Measurements from ENCODE around the gene DNTTIP2. TPM values are rescaled to one million over a fixed set of nuclear protein-coding genes. Genes with fewer than 3 reads are reported as not detected.
"Not testable (repeated sequence)": the region's sequence is repeated elsewhere in the genome, so short reads cannot be mapped to it uniquely, and the experiment has no call there.

Gene DNTTIP2
- total RNA-seq (10 to 100 TPM; 36.6 to 55.6 TPM), polyA plus RNA-seq (10 to 100 TPM; 30.8 to 46.3 TPM)
- long read RNA-seq, donor 1, full-length matches to known transcripts, result 62 of 227 reads
- long read RNA-seq, donor 1, partial matches to known transcripts, result 157 of 227 reads
- long read RNA-seq, donor 1, other reads (novel, unspliced or antisense), result 8 of 227 reads
- long read RNA-seq, donor 2, full-length matches to known transcripts, result 8 of 18 reads
- long read RNA-seq, donor 2, partial matches to known transcripts, result 10 of 18 reads
- long read RNA-seq, donor 2, other reads (novel, unspliced or antisense), result 0 of 18 reads

- ATAC-seq (ENCODE audit: low FRiP score), result peak; percentile 98
- Histone ChIP-seq H3K9me3 (ENCODE audit: control insufficient read depth, low read length) (no peaks in the 10 kb centered on the region), H3K27me3 (ENCODE audit: control insufficient read depth in 1 of 2, insufficient read depth in 2 of 2, low read length in 1 of 2) (no peaks in the 10 kb centered on the region), H3K4me1 (ENCODE audit: control insufficient read depth in 1 of 2, insufficient read depth in 2 of 2, low read length in 2 of 2) (peaks cover 0 to 7% of the 10 kb centered on the region in 2 donors), H3K27ac (ENCODE audit: low read depth in 1 of 2, low read length in 2 of 2) (peak within 1 kb of the TSS; percentile 77 to 78), H3K36me3 (ENCODE audit: control insufficient read depth in 1 of 2, insufficient read depth in 2 of 2, low read length in 1 of 2) (peaks cover 4 to 5% of the 10 kb centered on the region in 2 donors), H3K4me3 (ENCODE audit: low read length in 2 of 2) (peak within 1 kb of the TSS; percentile 39 to 92)
- 0 to 1% methylated on average over 50 of the region's 50 CpGs for WGBS, 2 donors
- peak; percentile 95 to 97 for DNase-seq
- intact Hi-C loops (cut with DNase I), result no loop called here
These were observed at the start of gene DNTTIP2 for GRCh38 chr1:93878889-93879586. Gene DNTTIP2, minus strand, starts transcription at chr1:93879206. Its CDS starts 58 bp downstream, at chr1:93879148.

- Histone ChIP-seq H3K27ac (ENCODE audit: low read depth in 1 of 2, low read length in 2 of 2) (no peak overlapping the region), H3K4me1 (ENCODE audit: control insufficient read depth in 1 of 2, insufficient read depth in 2 of 2, low read length in 2 of 2) (no peaks in the 10 kb centered on the region), H3K36me3 (ENCODE audit: control insufficient read depth in 1 of 2, insufficient read depth in 2 of 2, low read length in 1 of 2) (no peaks in the 10 kb centered on the region), H3K9me3 (ENCODE audit: control insufficient read depth, low read length) (peaks cover 2% of the 10 kb centered on the region), H3K4me3 (ENCODE audit: low read length in 2 of 2) (no peak overlapping the region), H3K27me3 (ENCODE audit: control insufficient read depth in 1 of 2, insufficient read depth in 2 of 2, low read length in 1 of 2) (no peaks in the 10 kb centered on the region)
- no peak for ATAC-seq (ENCODE audit: low FRiP score)
- 88 to 89% methylated on average over 3 of the region's 3 CpGs for WGBS, 2 donors
- intact Hi-C loops (cut with DNase I), result no loop called here
- DNase-seq, result no peak
These were observed 46.2 kb upstream of the DNTTIP2 start for GRCh38 chr1:93925206-93925605.

- Histone ChIP-seq H3K27me3 (ENCODE audit: control insufficient read depth in 1 of 2, insufficient read depth in 2 of 2, low read length in 1 of 2) (no peaks in the 10 kb centered on the region), H3K4me1 (ENCODE audit: control insufficient read depth in 1 of 2, insufficient read depth in 2 of 2, low read length in 2 of 2) (no peaks in the 10 kb centered on the region), H3K9me3 (ENCODE audit: control insufficient read depth, low read length) (peaks cover 2% of the 10 kb centered on the region), H3K36me3 (ENCODE audit: control insufficient read depth in 1 of 2, insufficient read depth in 2 of 2, low read length in 1 of 2) (no peaks in the 10 kb centered on the region), H3K4me3 (ENCODE audit: low read length in 2 of 2) (no peak overlapping the region), H3K27ac (ENCODE audit: low read depth in 1 of 2, low read length in 2 of 2) (no peak overlapping the region)
- DNase-seq, result no peak
- ATAC-seq (ENCODE audit: low FRiP score), result no peak
- intact Hi-C loops (cut with DNase I), result no loop called here
- 26 to 41% methylated on average over 1 of the region's 1 CpG for WGBS, 2 donors
These were observed 40.8 kb upstream of the DNTTIP2 start for GRCh38 chr1:93919780-93920179.

- Histone ChIP-seq H3K27me3 (ENCODE audit: control insufficient read depth in 1 of 2, insufficient read depth in 2 of 2, low read length in 1 of 2) (no peaks in the 10 kb centered on the region), H3K4me1 (ENCODE audit: control insufficient read depth in 1 of 2, insufficient read depth in 2 of 2, low read length in 2 of 2) (no peaks in the 10 kb centered on the region), H3K4me3 (ENCODE audit: low read length in 2 of 2) (no peak overlapping the region), H3K36me3 (ENCODE audit: control insufficient read depth in 1 of 2, insufficient read depth in 2 of 2, low read length in 1 of 2) (no peaks in the 10 kb centered on the region), H3K27ac (ENCODE audit: low read depth in 1 of 2, low read length in 2 of 2) (no peak overlapping the region), H3K9me3 (ENCODE audit: control insufficient read depth, low read length) (peaks cover 2% of the 10 kb centered on the region)
- ATAC-seq (ENCODE audit: low FRiP score) (no peak), DNase-seq (no peak)
- intact Hi-C loops (cut with DNase I), result no loop called here
- WGBS, 2 donors, result 91 to 92% methylated on average over 10 of the region's 10 CpGs
These were observed 38.3 kb upstream of the DNTTIP2 start for GRCh38 chr1:93917302-93917701.

GRCh38 chr1:93910880-93911279 lies 31.9 kb upstream of the DNTTIP2 start:
- WGBS, 2 donors, result 96% methylated on average over 3 of the region's 3 CpGs
- H3K27me3 ChIP-seq (ENCODE audit: control insufficient read depth in 1 of 2, insufficient read depth in 2 of 2, low read length in 1 of 2); H3K9me3 ChIP-seq (ENCODE audit: control insufficient read depth, low read length); DNase-seq; ATAC-seq (ENCODE audit: low FRiP score); H3K4me1 ChIP-seq (ENCODE audit: control insufficient read depth in 1 of 2, insufficient read depth in 2 of 2, low read length in 2 of 2); intact Hi-C loops (cut with DNase I); H3K36me3 ChIP-seq (ENCODE audit: control insufficient read depth in 1 of 2, insufficient read depth in 2 of 2, low read length in 1 of 2); H3K4me3 ChIP-seq (ENCODE audit: low read length in 2 of 2); H3K27ac ChIP-seq (ENCODE audit: low read depth in 1 of 2, low read length in 2 of 2): not testable (repeated sequence)

GRCh38 chr1:93910305-93910704 lies 31.3 kb upstream of the DNTTIP2 start:
- intact Hi-C loops (cut with DNase I), result no loop called here
- 94 to 98% methylated on average over 4 of the region's 4 CpGs for WGBS, 2 donors
- H3K27ac ChIP-seq (ENCODE audit: low read depth in 1 of 2, low read length in 2 of 2), result no peak overlapping the region
- peaks cover 0 to 4% of the 10 kb centered on the region in 2 donors for H3K4me1 ChIP-seq (ENCODE audit: control insufficient read depth in 1 of 2, insufficient read depth in 2 of 2, low read length in 2 of 2)
- no peaks in the 10 kb centered on the region for H3K36me3 ChIP-seq (ENCODE audit: control insufficient read depth in 1 of 2, insufficient read depth in 2 of 2, low read length in 1 of 2)
- no peak for ATAC-seq (ENCODE audit: low FRiP score)
- DNase-seq, result no peak
- H3K9me3 ChIP-seq (ENCODE audit: control insufficient read depth, low read length), result no peaks in the 10 kb centered on the region
- H3K27me3 ChIP-seq (ENCODE audit: control insufficient read depth in 1 of 2, insufficient read depth in 2 of 2, low read length in 1 of 2), result no peaks in the 10 kb centered on the region
- no peak overlapping the region for H3K4me3 ChIP-seq (ENCODE audit: low read length in 2 of 2)

- peak within 1 kb of the TSS; percentile 97 for H3K4me3 ChIP-seq (ENCODE audit: low read length in 2 of 2)
- 1% methylated on average over 99 to 102 of the region's 102 CpGs for WGBS, 2 donors
- no peaks in the 10 kb centered on the region for H3K9me3 ChIP-seq (ENCODE audit: control insufficient read depth, low read length)
- H3K4me1 ChIP-seq (ENCODE audit: control insufficient read depth in 1 of 2, insufficient read depth in 2 of 2, low read length in 2 of 2), result peaks cover 0 to 6% of the 10 kb centered on the region in 2 donors
- H3K27me3 ChIP-seq (ENCODE audit: control insufficient read depth in 1 of 2, insufficient read depth in 2 of 2, low read length in 1 of 2), result no peaks in the 10 kb centered on the region
- H3K36me3 ChIP-seq (ENCODE audit: control insufficient read depth in 1 of 2, insufficient read depth in 2 of 2, low read length in 1 of 2), result no peaks in the 10 kb centered on the region
- H3K27ac ChIP-seq (ENCODE audit: low read depth in 1 of 2, low read length in 2 of 2), result peak within 1 kb of the TSS; percentile 63 to 85
- ATAC-seq (ENCODE audit: low FRiP score) (peak; percentile 99), DNase-seq (peak; percentile 95 to 98)
- intact Hi-C loops (cut with DNase I), result no loop called here
These were observed 30.4 kb upstream of the DNTTIP2 start, which contains the start of gene GCLM for GRCh38 chr1:93909146-93910050. Gene GCLM, minus strand, starts transcription at chr1:93909430. Its CDS starts 267 bp downstream, at chr1:93909163.

- peak overlapping the region; percentile 97 for H3K4me3 ChIP-seq (ENCODE audit: low read length in 2 of 2)
- H3K9me3 ChIP-seq (ENCODE audit: control insufficient read depth, low read length), result no peaks in the 10 kb centered on the region
- H3K27ac ChIP-seq (ENCODE audit: low read depth in 1 of 2, low read length in 2 of 2), result peak overlapping the region; percentile 29 to 63
- H3K27me3 ChIP-seq (ENCODE audit: control insufficient read depth in 1 of 2, insufficient read depth in 2 of 2, low read length in 1 of 2), result no peaks in the 10 kb centered on the region
- intact Hi-C loops (cut with DNase I), result no loop called here
- ATAC-seq (ENCODE audit: low FRiP score) (peak; percentile 55), DNase-seq (peak; percentile 59 to 84)
- 0 to 1% methylated on average over 40 to 49 of the region's 49 CpGs for WGBS, 2 donors
- H3K36me3 ChIP-seq (ENCODE audit: control insufficient read depth in 1 of 2, insufficient read depth in 2 of 2, low read length in 1 of 2), result no peaks in the 10 kb centered on the region
- peaks cover 0 to 6% of the 10 kb centered on the region in 2 donors for H3K4me1 ChIP-seq (ENCODE audit: control insufficient read depth in 1 of 2, insufficient read depth in 2 of 2, low read length in 2 of 2)
These were observed 29.6 kb upstream of the DNTTIP2 start for GRCh38 chr1:93908394-93909145.

Data from aorta (tissue), 5 donors.